Activated CD4-positive, alpha-beta T cell treated with anti-CD3 and anti-CD28 coated beads for 1 hour (primary cell): ENCODE results near the gene BSX.

Experiments
- DNase-seq: peaks from one replicate; pipeline ENCODE4 v3.0.0-alpha.2; 2020

Gene BSX

DNA sequence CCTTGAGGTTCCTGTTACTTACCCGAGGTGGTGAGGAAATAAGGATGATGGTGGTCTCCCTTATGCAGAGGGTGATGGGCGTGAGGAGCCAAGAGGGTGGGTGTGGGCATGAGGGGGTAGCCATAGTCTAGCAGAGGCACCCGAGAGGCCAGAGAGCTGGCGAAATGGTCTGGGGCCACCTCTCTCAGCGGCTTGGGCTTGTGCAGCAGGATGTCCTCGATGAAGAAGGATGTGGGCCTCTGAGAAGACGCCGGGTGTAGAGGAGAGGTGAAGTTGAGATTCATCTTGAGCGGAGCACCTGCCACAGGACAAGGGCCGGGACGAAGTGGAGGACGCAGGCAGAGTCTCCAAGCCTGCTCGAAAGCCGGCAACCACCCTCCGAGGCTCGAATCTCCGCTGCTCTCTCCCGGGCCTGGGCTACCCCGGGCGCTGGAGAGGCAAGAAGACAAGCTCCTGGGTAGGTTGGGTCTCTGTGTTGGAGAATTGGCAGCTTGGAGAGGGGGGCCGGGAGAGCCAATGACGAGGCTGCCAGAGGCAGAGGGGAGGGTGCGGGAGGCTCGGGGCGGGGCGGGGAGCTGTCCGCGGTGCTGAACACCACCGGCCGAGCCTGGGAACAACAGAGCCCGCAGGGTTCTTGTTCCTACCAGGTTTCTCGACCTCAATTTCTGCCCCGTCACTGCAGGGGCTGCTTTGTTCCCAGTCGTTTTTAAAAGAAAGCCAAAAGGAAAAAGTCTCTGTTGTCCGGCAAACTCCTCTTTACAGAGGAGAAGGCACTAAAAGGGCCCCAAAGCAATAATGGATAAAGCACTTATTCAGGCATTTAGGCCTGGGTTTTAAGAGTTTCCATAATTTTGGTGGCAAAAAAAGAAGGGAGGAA, at the start of gene BSX:
TSS of gene BSX (minus strand) at position 447 of the 877 bp plus-strand sequence. CDS start at position 284, 163 bp downstream.
- DNase-seq, result no peak

DNA sequence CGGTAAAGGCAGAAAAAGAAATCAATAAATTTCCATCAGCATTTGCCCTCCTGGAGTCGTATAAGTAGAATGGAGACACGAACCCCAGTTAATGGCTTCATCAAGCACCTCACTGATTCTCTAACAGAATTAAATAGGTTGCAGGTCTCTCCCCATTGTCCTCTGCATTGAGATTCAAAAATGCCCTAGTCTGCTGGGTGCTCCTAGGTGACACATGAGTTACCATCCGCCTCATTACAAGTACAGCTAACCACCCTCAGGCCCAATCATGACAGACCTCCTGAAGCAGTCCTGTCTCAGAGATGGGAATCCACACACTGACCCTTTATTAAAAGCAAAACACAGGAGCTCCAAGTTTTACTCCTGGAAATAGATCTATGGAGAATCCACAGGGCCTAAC, 48.9 kb upstream of the BSX start:
- DNase-seq, result no peak

DNA sequence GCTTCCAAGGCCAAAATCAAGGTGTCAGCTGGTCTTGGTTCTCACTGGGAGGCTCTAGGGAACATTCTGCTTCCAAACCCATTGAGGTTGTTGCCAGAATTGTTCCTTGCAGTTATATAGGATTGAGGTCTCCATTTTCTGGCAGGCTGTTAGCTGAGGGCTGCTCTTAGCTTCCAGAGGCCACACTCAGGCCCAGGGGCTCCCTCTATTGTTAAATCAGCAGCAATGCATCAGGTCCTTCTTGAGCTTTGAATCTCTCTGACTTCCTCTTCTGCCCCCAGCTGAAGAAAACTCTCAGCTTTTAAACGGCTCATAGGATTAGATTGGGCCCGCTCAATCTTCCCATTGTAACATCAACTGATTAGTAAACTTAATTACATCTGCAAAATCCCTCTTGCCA, 39.3 kb upstream of the BSX start:
- no peak for DNase-seq

DNA sequence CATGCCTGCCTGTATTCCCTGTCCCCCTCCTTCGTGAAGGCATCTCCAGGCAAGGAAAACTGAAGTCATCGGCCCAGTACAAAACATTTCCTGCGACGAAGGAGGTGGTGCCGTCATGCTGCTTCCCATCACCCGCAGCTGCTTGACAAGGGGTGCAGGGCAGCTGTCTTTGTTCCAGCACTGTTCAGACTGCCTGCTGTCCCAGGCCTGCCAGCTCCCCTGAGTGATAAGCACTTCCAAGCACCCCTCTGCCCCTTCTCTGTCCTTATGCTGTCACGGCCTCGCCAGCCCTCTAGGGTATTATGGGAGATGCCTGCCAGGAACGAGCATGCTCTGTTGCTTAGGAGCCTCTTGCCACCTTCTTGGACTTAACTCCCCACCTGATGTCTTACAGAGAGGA, 37.1 kb upstream of the BSX start:
- DNase-seq, result no peak

DNA sequence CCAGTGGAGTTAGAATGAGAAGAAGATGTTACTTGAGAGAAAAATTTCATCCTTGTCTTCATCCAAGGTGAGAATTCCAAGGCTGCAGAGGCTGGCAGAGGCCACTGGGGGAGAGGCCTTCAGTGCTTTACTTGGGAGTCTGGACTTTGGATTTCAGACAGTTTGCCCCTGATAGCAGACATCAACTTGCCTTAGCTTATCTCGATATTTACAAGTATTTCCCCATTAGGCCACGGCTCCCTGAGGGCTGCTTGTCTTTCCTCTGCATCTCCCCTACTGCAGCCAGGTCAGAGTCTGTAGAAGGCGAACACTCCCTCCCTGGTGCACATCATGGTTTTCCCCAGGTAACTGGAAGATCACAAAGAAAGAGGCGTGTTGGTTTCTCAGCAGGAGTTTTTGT, 29.9 kb upstream of the BSX start:
- no peak for DNase-seq

DNA sequence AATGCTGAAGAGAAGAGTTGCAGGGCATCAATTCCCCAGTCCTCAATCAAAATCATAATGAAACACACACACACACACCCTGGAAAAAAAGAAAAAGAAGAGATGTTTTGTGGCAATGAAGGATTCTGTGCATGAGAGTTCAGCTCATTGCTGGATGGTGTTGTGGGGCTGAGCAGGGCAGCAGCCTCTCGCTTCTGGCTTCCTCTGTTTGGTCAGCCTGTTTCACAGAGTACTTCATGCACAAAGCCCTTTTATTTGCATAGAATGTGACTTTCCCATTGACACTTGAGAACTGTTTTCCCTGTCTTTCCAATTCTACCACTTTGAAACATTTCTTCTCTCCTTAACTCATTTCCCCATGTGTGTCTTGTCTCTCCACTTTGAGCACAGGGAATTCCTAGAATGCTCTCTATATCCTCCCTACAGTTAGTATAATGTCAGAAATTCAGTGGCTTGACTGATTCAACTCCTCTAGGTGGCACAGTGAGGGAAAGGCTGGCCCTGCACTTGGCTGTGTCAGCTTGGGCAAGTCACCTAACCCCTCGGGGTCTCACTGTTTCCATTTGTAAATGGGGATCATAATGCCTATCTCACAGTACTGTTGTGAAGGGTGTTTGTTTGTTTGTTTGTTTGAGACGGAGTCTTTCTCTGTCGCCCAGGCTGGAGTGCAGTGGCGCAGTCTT, 25.4 kb upstream of the BSX start:
- DNase-seq, result no peak

DNA sequence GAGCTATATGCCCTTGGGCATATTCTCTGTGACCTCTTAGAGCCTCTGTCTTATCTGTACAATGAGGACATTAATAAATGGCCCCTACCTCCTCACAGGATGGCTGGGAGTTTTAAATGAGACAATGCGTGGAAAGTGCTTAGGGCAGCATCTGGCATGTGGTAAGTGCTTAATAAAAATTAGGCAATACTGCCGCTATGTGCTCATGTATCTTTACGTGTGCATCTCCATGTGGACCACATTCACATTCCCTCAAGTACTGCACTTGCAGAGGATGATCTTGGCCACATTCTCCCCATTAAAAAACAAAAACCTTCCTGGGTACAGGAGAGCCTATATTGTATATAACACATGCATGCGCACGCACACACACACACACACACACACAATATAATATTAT, 19.1 kb upstream of the BSX start:
- DNase-seq, result no peak

DNA sequence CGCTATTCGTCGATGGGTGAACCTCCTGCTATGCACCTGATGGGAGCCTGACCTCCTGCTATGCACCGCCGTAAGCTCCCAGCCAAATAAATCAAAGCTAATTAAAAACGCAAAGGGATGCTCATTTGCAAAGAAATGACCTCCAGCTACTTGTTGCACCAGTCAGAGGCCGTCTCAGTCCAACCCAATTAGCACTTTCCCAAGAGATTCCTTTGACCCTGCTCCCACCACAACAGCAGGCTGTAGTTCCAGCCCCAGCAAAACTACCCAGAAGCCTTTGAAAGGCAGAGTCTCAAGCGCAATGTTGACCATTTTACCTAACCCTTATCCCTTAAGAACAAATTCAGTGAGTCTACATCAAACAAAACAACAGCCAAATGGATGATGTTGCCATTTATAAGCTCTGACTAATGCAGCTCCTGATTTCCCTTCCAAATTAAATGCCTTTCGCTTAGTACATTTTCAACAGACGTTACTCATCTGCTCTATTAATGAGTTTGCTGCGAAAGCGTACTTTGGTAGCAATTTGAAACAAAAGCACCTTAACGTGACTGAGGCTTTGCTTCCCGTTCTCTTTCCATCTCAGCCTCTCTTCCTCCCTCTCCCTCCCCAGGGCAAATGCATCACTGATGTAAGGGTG, 17.2 kb upstream of the BSX start:
- DNase-seq, result no peak

DNA sequence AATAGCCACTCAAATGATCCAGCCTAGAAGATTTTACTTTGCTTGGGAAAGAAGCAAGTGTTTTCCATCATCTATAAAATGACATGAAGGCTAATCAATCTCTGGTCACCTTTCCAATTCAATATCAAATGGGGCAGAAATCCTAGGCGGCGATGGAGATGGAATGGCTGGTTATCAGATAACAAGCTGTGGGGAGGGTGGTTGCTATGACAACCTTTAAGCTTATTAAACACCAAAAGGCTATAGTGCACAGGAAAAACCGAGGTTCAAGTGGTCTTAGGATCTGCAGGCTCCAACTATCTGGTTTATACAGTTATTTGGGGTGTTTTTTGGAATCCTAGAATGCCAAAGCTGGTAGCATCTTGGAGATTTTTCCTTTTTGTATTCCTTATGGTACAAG, 13.9 kb upstream of the BSX start:
- no peak for DNase-seq

DNA sequence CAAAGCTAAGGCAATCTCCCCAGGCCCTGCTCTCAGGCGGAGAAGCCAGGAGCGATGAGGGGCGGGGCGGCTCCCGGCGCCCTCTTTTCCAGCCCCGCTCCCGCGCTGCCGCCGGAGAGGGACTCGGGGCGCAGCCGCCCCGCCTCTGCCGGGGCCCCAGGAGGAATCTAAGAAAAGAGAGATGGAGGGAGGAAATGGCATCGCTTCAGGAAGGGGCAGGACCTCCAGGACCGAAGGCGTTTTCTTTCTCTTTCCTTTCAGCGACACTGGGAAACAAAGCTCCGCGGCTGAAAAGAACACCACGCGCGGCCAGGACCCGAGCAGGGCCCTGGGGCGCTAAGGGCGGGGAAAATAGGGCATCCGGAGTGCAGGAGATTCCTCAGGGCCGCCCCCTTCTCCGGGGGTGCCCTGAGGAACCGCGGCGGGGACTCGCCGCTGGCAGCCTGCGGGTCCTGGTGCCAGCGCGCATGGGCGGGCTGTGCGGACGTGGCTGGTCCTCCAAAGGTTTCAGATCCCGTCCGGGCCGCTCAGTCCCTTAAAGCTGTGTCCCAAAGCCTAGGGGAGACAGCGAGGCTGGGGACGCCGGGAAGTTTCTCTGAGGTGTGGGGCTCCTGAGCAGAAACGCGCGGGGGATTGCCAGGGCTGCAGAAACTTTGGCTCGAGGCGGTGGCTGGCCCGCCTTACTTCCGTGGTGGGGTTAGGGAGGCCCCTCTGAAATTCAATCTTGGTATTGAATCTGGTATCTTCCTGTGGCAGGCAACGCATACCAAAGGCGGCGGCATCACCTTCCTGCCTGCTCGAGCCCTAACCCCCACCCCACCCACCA, 2.8 kb upstream of the BSX start:
- DNase-seq, result no peak

DNA sequence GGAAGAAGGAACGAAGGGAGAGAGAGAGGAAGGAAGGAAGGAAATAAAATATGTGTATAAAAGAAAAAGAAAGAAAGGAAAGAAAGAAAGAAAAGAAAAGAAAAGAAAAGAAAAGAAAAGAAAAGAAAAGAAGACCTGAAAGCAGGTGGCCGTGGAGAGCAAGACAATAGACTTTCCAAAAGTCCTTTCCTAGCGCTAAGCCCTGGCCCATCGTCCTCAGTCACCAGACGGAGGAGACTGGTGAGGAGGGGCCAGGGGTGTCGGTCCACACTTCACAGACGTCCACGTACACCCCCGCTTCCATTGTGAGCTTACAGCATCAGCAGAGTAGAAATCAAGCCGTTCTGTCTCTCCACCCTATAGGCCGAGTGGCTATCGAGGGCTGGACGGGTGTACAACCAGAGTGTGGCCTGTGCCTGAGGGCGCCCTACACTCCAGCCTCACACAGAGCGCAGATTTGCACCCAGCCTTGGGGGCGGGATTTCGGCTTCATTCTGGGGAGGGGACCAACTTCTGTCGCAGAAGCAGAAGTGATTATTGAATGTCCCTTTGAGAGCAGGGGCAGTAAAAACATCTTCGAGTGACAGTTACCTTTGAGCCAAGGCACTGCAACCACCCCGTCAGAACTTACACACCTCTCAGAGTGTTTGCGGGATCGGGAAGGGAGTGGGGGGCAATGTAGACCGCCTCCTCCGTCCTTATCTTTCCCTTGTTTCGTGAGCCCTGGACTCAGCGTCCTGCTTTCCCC, 2.0 kb upstream of the BSX start:
- no peak for DNase-seq

DNA sequence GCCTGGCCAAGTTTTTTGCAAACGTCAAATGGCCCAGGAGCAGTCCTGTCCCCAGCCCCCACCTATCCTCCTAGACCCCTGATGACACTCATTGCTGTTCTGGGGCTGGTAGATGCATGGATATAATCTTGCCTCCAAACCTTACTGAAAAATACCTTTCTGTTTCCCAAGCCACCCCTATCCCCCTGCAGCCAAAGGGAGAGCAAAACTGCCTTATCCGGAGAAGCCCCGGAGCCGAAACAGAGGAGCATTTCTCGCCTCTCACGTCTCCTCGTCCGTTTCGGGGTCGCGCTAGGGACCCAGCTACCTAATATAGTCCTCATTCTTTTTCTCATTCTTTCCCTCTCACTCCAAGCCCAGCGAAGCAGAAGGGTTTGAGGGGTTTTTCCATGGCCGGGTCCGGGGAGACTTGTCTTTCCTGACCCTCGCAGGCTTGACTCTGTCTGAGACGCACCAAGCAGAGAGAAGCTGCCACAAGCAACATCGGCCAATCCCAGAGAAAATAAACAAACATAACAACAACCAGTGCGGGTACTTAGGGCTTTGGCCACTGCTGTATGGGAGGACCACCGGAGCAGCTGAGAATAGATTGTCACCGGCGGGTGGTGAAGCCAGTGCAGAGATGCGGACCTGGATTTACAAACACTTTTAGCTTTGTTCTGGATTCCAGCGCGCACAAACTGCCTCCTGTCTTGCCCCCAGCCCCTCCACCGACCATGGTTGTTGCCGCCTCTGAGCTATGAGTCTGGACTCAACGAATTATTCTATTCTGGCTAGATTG, 1.6 kb downstream of the BSX start:
- DNase-seq, result no peak

DNA sequence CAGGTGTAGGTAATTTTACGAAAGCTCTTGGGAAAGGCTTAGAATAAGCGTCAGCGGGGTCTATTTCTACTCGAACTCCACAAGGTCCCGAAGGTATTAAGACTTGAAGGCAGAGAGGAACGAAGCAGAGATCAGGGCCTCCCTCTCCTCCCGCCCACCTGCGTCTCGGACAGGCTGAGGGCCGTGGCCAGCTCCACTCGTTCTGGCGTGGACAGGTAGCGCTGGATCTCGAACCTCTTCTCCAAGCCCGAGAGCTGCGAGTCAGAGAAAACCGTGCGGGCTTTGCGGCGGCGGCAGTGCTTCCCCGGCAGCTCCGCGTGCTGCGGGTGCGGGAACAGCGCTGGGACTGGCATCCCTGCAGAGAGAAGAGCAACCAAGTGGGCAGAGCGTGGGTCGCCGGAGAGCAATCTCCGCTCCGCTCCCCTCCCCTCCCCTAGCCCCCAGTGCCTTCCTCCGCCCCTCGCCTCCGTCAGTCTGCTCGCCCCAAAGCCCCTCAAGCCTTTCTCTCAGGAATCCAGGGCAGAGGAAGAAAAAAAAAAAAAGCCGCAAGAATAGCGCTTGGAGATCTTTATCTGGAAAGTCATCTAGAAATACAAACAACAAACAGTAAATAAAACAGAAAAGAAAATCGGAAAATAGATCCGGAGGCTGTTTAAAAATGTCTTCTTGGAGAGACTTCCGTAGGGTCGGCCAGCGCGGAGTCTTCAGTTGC, 2.4 kb downstream of the BSX start:
- DNase-seq, result no peak

DNA sequence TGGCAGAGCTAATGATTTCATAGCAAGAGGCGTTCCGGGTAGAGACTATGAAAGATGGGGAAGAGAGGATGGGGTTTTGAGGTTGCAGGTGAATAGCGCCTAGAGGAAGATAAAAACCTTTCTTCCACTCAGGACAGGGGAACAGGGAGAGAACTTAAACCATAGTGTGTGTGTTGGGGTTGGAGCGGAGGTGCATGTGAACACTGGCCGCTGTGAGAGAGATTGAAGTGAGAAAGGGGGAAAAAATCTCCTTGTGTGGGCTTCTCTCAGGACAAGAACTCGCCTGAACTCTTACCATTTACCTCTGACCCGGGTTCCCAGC, 3.4 kb downstream of the BSX start:
- no peak for DNase-seq

DNA sequence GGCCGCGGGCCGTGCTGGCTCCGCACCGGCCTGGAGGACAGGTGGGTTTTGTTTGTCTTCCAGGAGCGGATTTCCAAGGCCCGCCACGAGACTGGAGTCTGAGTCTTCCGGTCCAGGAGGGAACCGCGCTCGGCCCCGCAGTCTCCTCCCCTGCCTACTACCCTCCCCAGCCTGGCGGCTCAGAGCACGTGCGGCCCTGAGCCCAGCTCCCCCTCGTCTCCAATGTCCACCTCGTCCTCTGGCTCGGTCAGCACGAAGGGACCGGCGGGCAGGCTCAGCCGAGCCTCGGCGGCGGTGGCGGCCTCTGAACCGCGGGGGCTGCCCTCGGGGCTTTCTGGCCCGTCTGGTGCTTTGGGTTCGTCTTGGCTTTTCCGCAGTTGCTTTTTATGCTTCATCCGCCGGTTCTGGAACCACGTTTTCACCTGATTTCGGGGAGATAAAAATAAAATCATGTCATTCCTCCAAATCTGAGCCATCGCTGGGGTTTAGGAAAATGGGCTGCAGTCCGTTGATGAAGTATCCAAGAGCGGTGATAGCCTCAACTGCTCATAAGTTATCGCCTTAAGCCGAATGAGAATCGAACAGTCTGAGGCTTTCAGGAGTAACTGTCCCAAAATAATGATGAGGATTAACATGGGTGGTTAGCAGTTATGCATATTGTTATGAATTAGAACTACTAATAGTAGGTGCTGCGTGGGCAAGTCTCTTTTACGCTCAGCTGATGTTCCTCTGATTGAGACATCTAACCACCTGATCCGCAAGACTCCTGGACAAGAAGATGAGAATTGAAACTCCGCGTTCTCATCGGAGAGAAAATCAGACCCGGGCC, 4.0 kb downstream of the BSX start:
- DNase-seq, result no peak

DNA sequence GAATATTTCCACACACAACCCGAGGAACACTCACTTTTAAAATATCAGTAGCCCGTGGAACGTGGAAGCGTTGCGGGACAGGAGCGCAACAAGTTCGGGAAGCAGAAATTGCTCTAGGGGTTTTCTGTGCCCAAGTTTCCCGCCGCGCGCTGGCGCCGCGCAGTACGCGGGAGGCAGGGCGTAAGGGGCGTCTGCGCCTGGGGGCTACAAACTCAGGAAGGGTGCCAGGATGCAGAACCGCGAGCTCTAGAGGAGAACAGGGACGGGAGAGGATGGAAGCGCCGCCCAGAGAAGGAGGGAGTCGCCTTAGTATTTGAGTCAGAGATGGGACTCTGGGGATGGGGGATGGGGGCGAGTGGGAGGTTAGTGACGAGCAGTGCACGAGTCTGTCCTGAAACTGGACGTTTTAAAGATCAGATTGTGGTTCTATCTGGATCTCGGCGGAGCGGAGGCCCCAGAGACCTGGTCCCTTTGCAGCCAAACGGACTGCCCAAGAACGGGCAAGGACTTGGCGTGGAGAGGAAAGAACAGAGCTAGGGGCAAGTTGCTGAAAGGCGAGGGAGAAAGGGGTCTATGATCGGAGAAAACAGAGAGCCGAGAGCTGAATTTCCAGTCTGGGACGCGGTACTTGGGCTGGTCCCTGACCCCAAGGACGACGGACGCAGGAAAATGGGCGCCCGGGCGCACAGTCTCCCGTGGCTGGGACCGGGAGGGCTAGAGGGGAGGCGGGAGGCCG, 4.7 kb downstream of the BSX start:
- no peak for DNase-seq

DNA sequence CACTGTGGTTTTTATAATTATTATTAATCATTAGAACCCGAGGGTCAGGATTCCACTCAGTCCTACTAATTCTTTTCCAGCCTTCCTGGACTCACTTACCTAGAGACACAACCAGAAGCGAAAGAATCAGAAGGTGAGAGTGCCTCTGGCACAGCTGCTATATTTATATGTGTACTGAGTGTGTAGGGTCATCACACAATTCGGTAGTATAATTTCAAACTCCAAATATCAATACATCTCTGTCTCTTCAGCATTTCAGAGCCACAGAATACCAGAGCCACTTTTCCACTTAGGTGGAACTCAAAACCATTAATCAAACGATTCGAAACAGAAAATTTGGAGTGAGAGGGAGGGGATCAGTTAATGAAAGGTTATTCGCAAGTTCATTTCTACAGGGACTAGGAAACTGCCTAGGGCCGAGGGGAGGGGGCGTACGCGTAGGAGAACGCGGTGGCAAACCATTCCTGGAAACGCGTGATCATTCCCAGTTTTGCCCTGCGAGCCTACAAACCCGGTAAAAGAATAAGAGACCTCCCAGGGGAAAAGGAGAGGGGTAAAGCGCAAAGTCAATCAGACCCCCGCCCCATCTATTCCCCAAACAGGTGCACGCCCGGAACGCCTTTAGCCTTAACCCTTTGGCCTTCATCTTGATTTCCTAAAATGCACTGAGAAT, 5.4 kb downstream of the BSX start:
- no peak for DNase-seq

DNA sequence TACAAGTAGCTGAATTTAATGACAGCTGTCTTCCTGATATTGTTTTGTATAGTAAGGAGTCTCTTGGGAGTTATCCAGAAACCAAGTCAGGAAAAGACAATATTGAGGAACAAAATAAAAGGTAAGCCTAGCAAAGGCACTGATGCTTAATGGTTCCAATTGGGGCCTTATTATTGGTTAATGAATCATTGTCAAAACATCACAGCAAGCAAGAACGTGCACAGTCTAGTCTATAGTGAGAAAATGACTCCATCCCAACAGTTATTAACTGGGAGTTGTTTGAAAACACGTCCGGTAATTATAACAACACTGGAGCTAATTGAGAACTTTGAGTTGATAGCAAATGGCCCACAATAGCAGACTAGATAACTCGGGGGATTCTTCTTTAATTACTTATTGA, 17.7 kb downstream of the BSX start:
- no peak for DNase-seq

DNA sequence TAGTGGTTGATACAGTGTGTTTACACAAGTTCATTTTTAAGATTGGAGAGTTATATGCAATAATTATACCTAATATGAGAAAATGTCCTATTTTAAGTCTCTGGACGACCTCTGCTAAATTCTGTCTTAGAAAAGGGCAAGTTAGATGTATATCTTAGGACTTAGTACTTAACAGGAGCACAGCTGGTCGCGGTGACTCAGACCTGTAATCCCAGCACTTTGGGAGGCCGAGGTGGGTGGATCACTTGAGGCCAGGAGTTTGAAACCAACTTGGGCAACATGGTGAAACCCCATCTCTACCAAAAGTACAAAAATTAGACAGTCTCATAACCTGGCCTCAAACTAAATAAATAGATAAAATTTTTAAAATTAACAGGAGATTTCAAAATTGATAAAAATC, 27.2 kb downstream of the BSX start:
- DNase-seq, result no peak
